HEK293 (cell line): ENCODE measurements around the gene CENPF.

ENCODE experiments used
- CTCF ChIA-PET: fragments of 350-600 bp; formaldehyde crosslinking; extraction: SDS; loops from one replicate; lab custom pipeline; 2021; ENCODE audit warnings: antibody characterized with exemption; lab: Yijun Ruan, JAX
- POLR2A ChIA-PET: fragments of 300-600 bp; formaldehyde crosslinking; extraction: SDS; loops from one replicate; lab custom pipeline; 2020; ENCODE audit warnings: antibody characterized with exemption, inconsistent platforms; lab: Yijun Ruan, JAX
- H3K27ac ChIP-seq: fragments of 200-500 bp; sonication (Bioruptor generic); 2 replicates; pipeline ENCODE4 v1.5.1; 2014; ENCODE audit warnings: low read depth, low read length, control low read depth, inconsistent platforms; ENCODE audit errors: extremely low read depth
- H3K36me3 ChIP-seq, 2 experiments: fragments of 200-500 bp in 1 of 2; sonication (Bioruptor generic) in 1 of 2; 1 replicate in 1 of 2; 2 replicates in 1 of 2; pipeline ENCODE4 v1.5.1; 2014 to 2017; ENCODE audit warnings: inconsistent platforms in 2 of 2, low read length in 2 of 2; ENCODE audit not compliant: control insufficient read depth in 2 of 2, insufficient read depth in 1 of 2
- H3K4me1 ChIP-seq: fragments of 200-500 bp; sonication (Bioruptor generic); 2 replicates; pipeline ENCODE4 v1.5.1; 2014; ENCODE audit warnings: mild to moderate bottlenecking, low read length, inconsistent platforms; ENCODE audit not compliant: control insufficient read depth, insufficient read depth
- H3K4me3 ChIP-seq: 2 replicates; pipeline ENCODE4 v1.5.1; 2011; ENCODE audit warnings: low read depth, mild to moderate bottlenecking, control low read depth, low read length, moderate library complexity
- H3K9me3 ChIP-seq: fragments of 200-500 bp; sonication (Bioruptor generic); 2 replicates; pipeline ENCODE4 v1.5.1; 2014; ENCODE audit warnings: low read depth, low read length, inconsistent platforms; ENCODE audit not compliant: control insufficient read depth, insufficient read depth
- GLI4 ChIP-seq: fragments of 450-650 bp; formaldehyde crosslinking; IDR thresholded peaks from 2 replicates; pipeline ENCODE4 v1.5.1; 2016; ENCODE audit warnings: missing biosample characterization, missing genetic modification characterization
- HOXA7 ChIP-seq: sonication (generic); formaldehyde crosslinking; IDR thresholded peaks from 2 replicates; pipeline ENCODE4 v1.8.1; 2022; ENCODE audit warnings: missing genetic modification reagents, borderline replicate concordance
- RBAK ChIP-seq: fragments of 450-650 bp; formaldehyde crosslinking; IDR thresholded peaks from 2 replicates; pipeline ENCODE4 v1.5.1; 2016; ENCODE audit warnings: missing biosample characterization, missing genetic modification characterization
- SETDB1 ChIP-seq: IDR thresholded peaks from one replicate; pipeline ENCODE4 v1.6.1; 2017; ENCODE audit warnings: mild to moderate bottlenecking, low read length, moderate library complexity, mixed read lengths; ENCODE audit not compliant: insufficient read length
- SP7 ChIP-seq: fragments of 450-650 bp; formaldehyde crosslinking; IDR thresholded peaks from 2 replicates; pipeline ENCODE4 v1.5.1; 2016; ENCODE audit warnings: missing biosample characterization, missing genetic modification characterization
- TRIM28 ChIP-seq: IDR thresholded peaks from 2 replicates; pipeline ENCODE4 v1.6.1; 2011; ENCODE audit warnings: low read length, control low read depth, borderline replicate concordance
- ZBTB1 ChIP-seq: fragments of 450-650 bp; formaldehyde crosslinking; IDR thresholded peaks from 2 replicates; pipeline ENCODE4 v1.5.1; 2016; ENCODE audit warnings: missing biosample characterization, missing genetic modification characterization
- ZBTB17 ChIP-seq: fragments of 450-650 bp; formaldehyde crosslinking; IDR thresholded peaks from 2 replicates; pipeline ENCODE4 v1.5.1; 2016; ENCODE audit warnings: missing biosample characterization, missing genetic modification characterization
- ZBTB7A ChIP-seq: fragments of 450-650 bp; formaldehyde crosslinking; IDR thresholded peaks from 2 replicates; pipeline ENCODE4 v1.5.1; 2016; ENCODE audit warnings: low read depth, missing biosample characterization, missing genetic modification characterization
- ZFHX2 ChIP-seq: fragments of 450-650 bp; formaldehyde crosslinking; conservative IDR thresholded peaks from 2 replicates; pipeline ENCODE4 v1.5.1; 2016; ENCODE audit warnings: missing biosample characterization, missing genetic modification characterization
- ZNF114 ChIP-seq: fragments of 450-650 bp; formaldehyde crosslinking; IDR thresholded peaks from 2 replicates; pipeline ENCODE4 v1.5.0; 2017; ENCODE audit warnings: missing biosample characterization, missing genetic modification characterization
- ZNF140 ChIP-seq: fragments of 450-650 bp; formaldehyde crosslinking; IDR thresholded peaks from 2 replicates; pipeline ENCODE4 v1.5.1; 2016; ENCODE audit warnings: missing biosample characterization, missing genetic modification characterization
- ZNF24 ChIP-seq: fragments of 450-650 bp; formaldehyde crosslinking; IDR thresholded peaks from 2 replicates; pipeline ENCODE4 v1.5.1; 2016; ENCODE audit warnings: missing biosample characterization, missing genetic modification characterization
- ZNF335 ChIP-seq: fragments of 450-650 bp; formaldehyde crosslinking; conservative IDR thresholded peaks from 2 replicates; pipeline ENCODE4 v1.5.1; 2016; ENCODE audit warnings: missing biosample characterization, missing genetic modification characterization
- ZNF423 ChIP-seq: fragments of 450-650 bp; formaldehyde crosslinking; IDR thresholded peaks from 2 replicates; pipeline ENCODE4 v1.5.1; 2016; ENCODE audit warnings: missing biosample characterization, missing genetic modification characterization
- ZNF426 ChIP-seq: fragments of 450-650 bp; formaldehyde crosslinking; IDR thresholded peaks from 2 replicates; pipeline ENCODE4 v1.5.1; 2017; ENCODE audit warnings: missing biosample characterization, missing genetic modification characterization, mild to moderate bottlenecking, inconsistent platforms, moderate library complexity
- ZNF510 ChIP-seq: fragments of 450-650 bp; formaldehyde crosslinking; IDR thresholded peaks from 2 replicates; pipeline ENCODE4 v1.5.1; 2018; ENCODE audit warnings: mild to moderate bottlenecking, missing genetic modification characterization, missing biosample characterization; ENCODE audit not compliant: insufficient replicate concordance
- ZNF529 ChIP-seq: fragments of 450-650 bp; formaldehyde crosslinking; IDR thresholded peaks from 2 replicates; pipeline ENCODE4 v1.5.1; 2017; ENCODE audit warnings: missing genetic modification characterization, missing biosample characterization; ENCODE audit not compliant: insufficient replicate concordance
- ZNF664 ChIP-seq: fragments of 450-650 bp; formaldehyde crosslinking; IDR thresholded peaks from 2 replicates; pipeline ENCODE4 v1.5.1; 2016; ENCODE audit warnings: missing biosample characterization, missing genetic modification characterization
- ZNF76 ChIP-seq: fragments of 450-650 bp; formaldehyde crosslinking; IDR thresholded peaks from 2 replicates; pipeline ENCODE4; 2016; ENCODE audit warnings: low read depth, missing biosample characterization, missing genetic modification characterization, borderline replicate concordance
- TF ChIP-seq, protein P1 (sequence below): fragments of 450-650 bp; formaldehyde crosslinking; IDR thresholded peaks from 2 replicates; pipeline ENCODE4 v1.5.1; 2017; ENCODE audit warnings: missing biosample characterization, missing genetic modification characterization
- TF ChIP-seq, protein P2 (sequence below): fragments of 450-650 bp; formaldehyde crosslinking; IDR thresholded peaks from 2 replicates; pipeline ENCODE4 v1.5.1; 2016; ENCODE audit warnings: missing biosample characterization, missing genetic modification characterization
- TF ChIP-seq, protein P3 (sequence below): sonication (generic); formaldehyde crosslinking; IDR thresholded peaks from 2 replicates; pipeline ENCODE4 v1.8.1; 2022; ENCODE audit warnings: mild to moderate bottlenecking, moderate library complexity, missing genetic modification reagents
- TF ChIP-seq, protein P4 (sequence below): IDR thresholded peaks from 2 replicates; pipeline ENCODE4 v1.6.1; 2011; ENCODE audit warnings: mild to moderate bottlenecking, low read depth, low read length, borderline replicate concordance

CENPF gene

DNA sequence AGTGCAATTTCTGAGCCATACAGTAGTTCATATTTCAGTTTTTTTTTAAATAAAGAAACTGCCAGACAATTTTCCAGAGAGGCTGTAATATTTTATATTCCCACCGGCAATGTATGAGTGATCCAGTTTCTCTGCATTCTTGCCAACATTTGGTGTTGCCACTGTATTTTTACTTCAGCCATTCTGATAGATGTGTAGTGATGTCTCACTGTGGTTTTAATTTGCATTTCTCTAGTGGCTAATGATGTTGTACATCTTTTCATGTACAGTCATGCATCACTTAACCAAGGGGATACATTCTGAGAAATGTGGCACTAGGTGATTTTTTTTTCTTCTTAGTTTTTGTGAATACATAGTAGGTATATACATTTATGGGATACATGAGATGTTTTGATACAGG is 99.6 kb downstream of the CENPF start:
- POLR2A ChIA-PET = no interaction called here
- H3K4me3 ChIP-seq = no peak overlapping the region
- H3K27ac ChIP-seq = no peak overlapping the region
- no peaks in the 10 kb centered on the region for H3K9me3 ChIP-seq
- H3K4me1 ChIP-seq = no peaks in the 10 kb centered on the region
- H3K36me3 ChIP-seq = no peaks in the 10 kb centered on the region
- TF ChIP-seq ZNF426 = no peak
- no peak for TF ChIP-seq ZNF529 (tag by site-specific recombination)
- TF ChIP-seq ZNF76 (tag by site-specific recombination) = no peak
- no peak for TF ChIP-seq SETDB1
- TF ChIP-seq ZNF335 = no peak
- no peak for TF ChIP-seq ZNF423 (tag by site-specific recombination)
- TF ChIP-seq ZFHX2 = no peak
- no peak for TF ChIP-seq ZNF24 (tag by site-specific recombination)
- no peak for TF ChIP-seq ZNF114 (tag by site-specific recombination)
- no peak for TF ChIP-seq ZNF140 (tag by site-specific recombination)
- TF ChIP-seq, protein P1, sequence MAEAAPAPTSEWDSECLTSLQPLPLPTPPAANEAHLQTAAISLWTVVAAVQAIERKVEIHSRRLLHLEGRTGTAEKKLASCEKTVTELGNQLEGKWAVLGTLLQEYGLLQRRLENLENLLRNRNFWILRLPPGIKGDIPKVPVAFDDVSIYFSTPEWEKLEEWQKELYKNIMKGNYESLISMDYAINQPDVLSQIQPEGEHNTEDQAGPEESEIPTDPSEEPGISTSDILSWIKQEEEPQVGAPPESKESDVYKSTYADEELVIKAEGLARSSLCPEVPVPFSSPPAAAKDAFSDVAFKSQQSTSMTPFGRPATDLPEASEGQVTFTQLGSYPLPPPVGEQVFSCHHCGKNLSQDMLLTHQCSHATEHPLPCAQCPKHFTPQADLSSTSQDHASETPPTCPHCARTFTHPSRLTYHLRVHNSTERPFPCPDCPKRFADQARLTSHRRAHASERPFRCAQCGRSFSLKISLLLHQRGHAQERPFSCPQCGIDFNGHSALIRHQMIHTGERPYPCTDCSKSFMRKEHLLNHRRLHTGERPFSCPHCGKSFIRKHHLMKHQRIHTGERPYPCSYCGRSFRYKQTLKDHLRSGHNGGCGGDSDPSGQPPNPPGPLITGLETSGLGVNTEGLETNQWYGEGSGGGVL (tag by site-specific recombination) = no peak
- no peak for TF ChIP-seq RBAK (tag by site-specific recombination)
- no peak for TF ChIP-seq ZBTB17 (tag by site-specific recombination)
- TF ChIP-seq ZNF510 (tag by site-specific recombination) = no peak
- CTCF ChIA-PET = no interaction called here

DNA sequence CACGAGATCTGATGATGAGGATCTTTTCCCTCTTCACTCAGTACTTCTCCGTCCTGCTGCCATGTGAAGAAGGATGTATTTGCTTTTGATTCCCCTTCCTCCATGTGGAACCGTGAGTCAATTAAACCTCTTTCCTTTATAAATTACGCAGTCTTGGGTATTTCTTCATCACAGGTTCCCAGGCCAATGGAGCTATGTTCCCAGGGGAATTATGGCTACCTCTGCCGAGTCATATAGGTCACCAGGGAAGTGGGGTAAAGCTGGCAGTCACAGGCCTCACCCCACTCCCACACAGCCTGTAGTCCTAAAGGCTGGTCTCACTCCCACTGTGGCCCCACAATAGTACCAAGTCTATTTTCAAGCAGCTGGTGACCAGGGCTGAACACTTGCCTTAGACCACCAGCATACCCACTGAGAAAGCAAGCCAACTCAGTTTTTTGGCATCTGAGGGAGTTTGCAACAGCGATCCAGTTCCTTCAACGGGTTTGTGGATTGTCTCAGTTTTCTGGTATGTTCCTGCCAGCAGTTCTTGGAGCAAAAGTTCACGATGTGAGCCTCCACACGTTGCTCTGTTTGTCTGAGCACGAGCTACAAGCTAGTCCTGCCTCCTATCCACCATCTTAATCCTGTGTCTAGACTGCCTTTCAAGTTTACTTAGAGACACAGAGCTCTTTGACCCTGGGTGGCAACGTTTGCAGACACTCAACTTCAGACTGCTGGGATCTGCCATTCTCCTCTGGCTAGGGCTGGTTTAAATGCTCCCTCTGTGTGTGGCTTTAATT is 104.5 kb downstream of the CENPF start:
- no peaks in the 10 kb centered on the region for H3K4me1 ChIP-seq
- H3K36me3 ChIP-seq = no peaks in the 10 kb centered on the region
- ChIA-PET POLR2A (no interaction called here), CTCF (no interaction called here)
- H3K4me3 ChIP-seq = no peak overlapping the region
- no peak overlapping the region for H3K27ac ChIP-seq
- H3K9me3 ChIP-seq = no peaks in the 10 kb centered on the region
- TF ChIP-seq GLI4 (tag by site-specific recombination) (no peak), ZNF664 (tag by site-specific recombination) (no peak), ZNF529 (tag by site-specific recombination) (no peak), SP7 (tag by site-specific recombination) (no peak), ZBTB7A (tag by site-specific recombination) (no peak), HOXA7 (CRISPR knock-in tag) (no peak), TRIM28 (no peak), ZBTB1 (no peak)
- TF ChIP-seq, protein P2, sequence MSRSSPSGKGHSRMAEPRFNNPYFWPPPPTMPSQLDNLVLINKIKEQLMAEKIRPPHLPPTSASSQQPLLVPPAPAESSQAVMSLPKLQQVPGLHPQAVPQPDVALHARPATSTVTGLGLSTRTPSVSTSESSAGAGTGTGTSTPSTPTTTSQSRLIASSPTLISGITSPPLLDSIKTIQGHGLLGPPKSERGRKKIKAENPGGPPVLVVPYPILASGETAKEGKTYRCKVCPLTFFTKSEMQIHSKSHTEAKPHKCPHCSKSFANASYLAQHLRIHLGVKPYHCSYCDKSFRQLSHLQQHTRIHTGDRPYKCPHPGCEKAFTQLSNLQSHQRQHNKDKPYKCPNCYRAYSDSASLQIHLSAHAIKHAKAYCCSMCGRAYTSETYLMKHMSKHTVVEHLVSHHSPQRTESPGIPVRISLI = no peak
- TF ChIP-seq, protein P3, sequence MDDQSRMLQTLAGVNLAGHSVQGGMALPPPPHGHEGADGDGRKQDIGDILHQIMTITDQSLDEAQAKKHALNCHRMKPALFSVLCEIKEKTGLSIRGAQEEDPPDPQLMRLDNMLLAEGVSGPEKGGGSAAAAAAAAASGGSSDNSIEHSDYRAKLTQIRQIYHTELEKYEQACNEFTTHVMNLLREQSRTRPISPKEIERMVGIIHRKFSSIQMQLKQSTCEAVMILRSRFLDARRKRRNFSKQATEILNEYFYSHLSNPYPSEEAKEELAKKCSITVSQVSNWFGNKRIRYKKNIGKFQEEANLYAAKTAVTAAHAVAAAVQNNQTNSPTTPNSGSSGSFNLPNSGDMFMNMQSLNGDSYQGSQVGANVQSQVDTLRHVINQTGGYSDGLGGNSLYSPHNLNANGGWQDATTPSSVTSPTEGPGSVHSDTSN = no peak
- TF ChIP-seq, protein P4, sequence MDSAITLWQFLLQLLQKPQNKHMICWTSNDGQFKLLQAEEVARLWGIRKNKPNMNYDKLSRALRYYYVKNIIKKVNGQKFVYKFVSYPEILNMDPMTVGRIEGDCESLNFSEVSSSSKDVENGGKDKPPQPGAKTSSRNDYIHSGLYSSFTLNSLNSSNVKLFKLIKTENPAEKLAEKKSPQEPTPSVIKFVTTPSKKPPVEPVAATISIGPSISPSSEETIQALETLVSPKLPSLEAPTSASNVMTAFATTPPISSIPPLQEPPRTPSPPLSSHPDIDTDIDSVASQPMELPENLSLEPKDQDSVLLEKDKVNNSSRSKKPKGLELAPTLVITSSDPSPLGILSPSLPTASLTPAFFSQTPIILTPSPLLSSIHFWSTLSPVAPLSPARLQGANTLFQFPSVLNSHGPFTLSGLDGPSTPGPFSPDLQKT = no peak
- TF ChIP-seq, all 188 proteins: peak for 0
